ENCODE data around the gene TEX22. TPM values are rescaled to one million over a fixed set of nuclear protein-coding genes. Genes with fewer than 3 reads are reported as not detected.

TEX22 gene
- total and polyA plus RNA-seq, 11 donors = 0.06 to 1.8 (median 0.60) TPM; not detected in 3

- H3K9me3 ChIP-seq = no peaks in the 10 kb centered on the region
- WGBS, 4 donors = 12 to 27% (median 17%) methylated on average over 32 to 58 of the region's 58 CpGs
- peaks cover 0 to 7% (median 0%) of the 10 kb centered on the region in 12 donors for H3K4me1 ChIP-seq
- intact Hi-C loops (cut with DNase I) = no loop called here
- DNase-seq (no peak), ATAC-seq (peak in 1 of 4 donors; percentile 32)
- H3K27ac ChIP-seq = no peak overlapping the region
- H3K36me3 ChIP-seq = peaks cover 0 to 38% (median 21%) of the 10 kb centered on the region in 9 donors
- H3K27me3 ChIP-seq = no peaks in the 10 kb centered on the region
- peak overlapping the region in 1 of 12 donors; percentile 30 for H3K4me3 ChIP-seq
- TF ChIP-seq POLR2A (IDR thresholded peaks at IDR 0.05) (no peak), CTCF (IDR thresholded peaks at IDR 0.05) (no peak)
Measured at GRCh38 chr14:105363847-105364708, 34.3 kb upstream of the TEX22 start.

GRCh38 chr14:105365101-105365500, 33.2 kb upstream of the TEX22 start:
- intact Hi-C loops (cut with DNase I) = no loop called here
- DNase-seq (no peak), ATAC-seq (peak in 2 of 4 donors; percentile 8 to 15)
- H3K36me3 ChIP-seq = peaks cover 0 to 37% (median 22%) of the 10 kb centered on the region in 9 donors
- no peaks in the 10 kb centered on the region for H3K27me3 ChIP-seq
- TF ChIP-seq CTCF (IDR thresholded peaks at IDR 0.05) = no peak
- no peak for TF ChIP-seq POLR2A (IDR thresholded peaks at IDR 0.05)
- no peaks in the 10 kb centered on the region for H3K9me3 ChIP-seq
- 88 to 100% (median 91%) methylated on average over 1 to 11 of the region's 11 CpGs for WGBS, 4 donors
- H3K4me3 ChIP-seq = no peak overlapping the region
- no peak overlapping the region for H3K27ac ChIP-seq
- H3K4me1 ChIP-seq = peaks cover 0 to 7% (median 0%) of the 10 kb centered on the region in 12 donors

- Histone ChIP-seq H3K36me3 (peaks cover 0 to 38% (median 20%) of the 10 kb centered on the region in 9 donors), H3K4me3 (no peak overlapping the region), H3K4me1 (peaks cover 0 to 8% (median 0%) of the 10 kb centered on the region in 12 donors), H3K27ac (no peak overlapping the region), H3K27me3 (no peaks in the 10 kb centered on the region), H3K9me3 (no peaks in the 10 kb centered on the region)
- 97 to 100% (median 98%) methylated on average over 12 of the region's 12 CpGs for WGBS, 4 donors
- ATAC-seq = no peak
- intact Hi-C loops (cut with DNase I) = no loop called here
- TF ChIP-seq CTCF (IDR thresholded peaks at IDR 0.05) = no peak
- no peak for TF ChIP-seq POLR2A (IDR thresholded peaks at IDR 0.05)
- no peak for DNase-seq
Measured at GRCh38 chr14:105365681-105366080, 32.7 kb upstream of the TEX22 start.

GRCh38 chr14:105366386-105367074, 31.8 kb upstream of the TEX22 start:
- 92 to 96% (median 95%) methylated on average over 20 to 23 of the region's 23 CpGs for WGBS, 4 donors
- no peaks in the 10 kb centered on the region for H3K9me3 ChIP-seq
- H3K4me3 ChIP-seq = no peak overlapping the region
- no peaks in the 10 kb centered on the region for H3K27me3 ChIP-seq
- H3K4me1 ChIP-seq = peaks cover 0 to 13% (median 1%) of the 10 kb centered on the region in 12 donors
- no peak for TF ChIP-seq CTCF (IDR thresholded peaks at IDR 0.05)
- no peak overlapping the region for H3K27ac ChIP-seq
- intact Hi-C loops (cut with DNase I) = no loop called here
- DNase-seq = peak in 1 of 5 donors; percentile 60
- ATAC-seq = no peak
- peaks cover 0 to 34% (median 15%) of the 10 kb centered on the region in 9 donors for H3K36me3 ChIP-seq
